IMR-90 (cell line): ENCODE data around the gene DYSF. TPM values are rescaled to one million over a fixed set of nuclear protein-coding genes. Genes with fewer than 3 reads are reported as not detected.

Source experiments
- ATAC-seq: fragments of 200-7000 bp; cut with Tn5 transposase; 2 replicates; pipeline ENCODE4 v1.9.1; 2020; ENCODE audit warnings: low read depth, mild to moderate bottlenecking, moderate library complexity
- BruUV-seq: library from RNA; stranded (reverse); fragments of 400-500 nt; replicated peaks from 2 replicates; lab custom pipeline; 2021; lab: Mats Ljungman, UMichigan
- CTCF ChIA-PET: fragments of 300-600 bp; formaldehyde crosslinking; extraction: SDS; loops from one replicate; lab custom pipeline; 2021; ENCODE audit warnings: antibody characterized with exemption; lab: Yijun Ruan, JAX
- POLR2A ChIA-PET: fragments of 300-600 bp; sonication (Branson Sonifier 250); formaldehyde crosslinking; loops from one replicate; lab custom pipeline; 2022; ENCODE audit warnings: antibody characterized with exemption; ENCODE audit not compliant: unreplicated experiment; lab: Charles Lee
- DNase-seq: peaks from one replicate; pipeline ENCODE4 v3.0.0; 2013
- H2AFZ ChIP-seq: replicated peaks from 2 replicates; pipeline ENCODE3; 2013; ENCODE audit warnings: low read length, mild to moderate bottlenecking; ENCODE audit not compliant: poor library complexity
- H2AK5ac ChIP-seq: 2 replicates; pipeline ENCODE4 v1.6.1; 2013; ENCODE audit warnings: low read depth, low read length, inconsistent platforms
- H2AK9ac ChIP-seq: replicated peaks from 2 replicates; pipeline ENCODE3; 2013; ENCODE audit warnings: mild to moderate bottlenecking, low read depth, low read length, moderate library complexity; ENCODE audit not compliant: poor library complexity
- H2BK120ac ChIP-seq: 2 replicates; pipeline ENCODE4 v1.6.1; 2013; ENCODE audit warnings: low read depth, low read length, inconsistent platforms
- H2BK15ac ChIP-seq: 3 replicates; pipeline ENCODE4 v1.6.1; 2013; ENCODE audit warnings: low read depth, low read length, inconsistent platforms
- H2BK20ac ChIP-seq: 2 replicates; pipeline ENCODE4 v1.6.1; 2013; ENCODE audit warnings: low read depth, mild to moderate bottlenecking, inconsistent platforms, low read length, moderate library complexity
- H2BK5ac ChIP-seq: 2 replicates; pipeline ENCODE4 v1.6.1; 2013; ENCODE audit warnings: mild to moderate bottlenecking, low read depth, low read length, inconsistent platforms; ENCODE audit not compliant: poor library complexity, severe bottlenecking
- H3K14ac ChIP-seq: replicated peaks from 2 replicates; pipeline ENCODE4 v1.6.1; 2013; ENCODE audit warnings: low read depth, low read length, inconsistent platforms
- H3K18ac ChIP-seq: 2 replicates; pipeline ENCODE4 v1.6.1; 2013; ENCODE audit warnings: low read depth, low read length, control low read depth
- H3K23ac ChIP-seq: 2 replicates; pipeline ENCODE4 v1.6.1; 2013; ENCODE audit warnings: low read depth, low read length, inconsistent platforms
- H3K27ac ChIP-seq: 2 replicates; pipeline ENCODE4 v1.5.1; 2013; ENCODE audit warnings: mild to moderate bottlenecking, control low read depth, low read length; ENCODE audit not compliant: insufficient read depth
- H3K27me3 ChIP-seq: 2 replicates; pipeline ENCODE4 v1.6.1; 2013; ENCODE audit warnings: low read length; ENCODE audit not compliant: control insufficient read depth, insufficient read depth
- H3K36me3 ChIP-seq: 2 replicates; pipeline ENCODE4 v1.6.1; 2013; ENCODE audit warnings: low read length, mixed read lengths; ENCODE audit not compliant: control insufficient read depth, insufficient read depth
- H3K4ac ChIP-seq: 2 replicates; pipeline ENCODE4 v1.6.1; 2013; ENCODE audit warnings: low read depth, low read length, inconsistent platforms
- H3K4me1 ChIP-seq: 2 replicates; pipeline ENCODE4 v1.6.1; 2013; ENCODE audit warnings: low read length, mixed read lengths; ENCODE audit not compliant: control insufficient read depth, insufficient read depth
- H3K4me2 ChIP-seq: 2 replicates; pipeline ENCODE4 v1.6.1; 2013; ENCODE audit warnings: low read depth, mild to moderate bottlenecking, control low read depth, low read length, moderate library complexity
- H3K4me3 ChIP-seq: 2 replicates; pipeline ENCODE4 v1.5.1; 2013; ENCODE audit warnings: low read depth, mild to moderate bottlenecking, control low read depth, low read length, moderate library complexity; ENCODE audit not compliant: insufficient read depth
- H3K56ac ChIP-seq: 2 replicates; pipeline ENCODE4 v1.6.1; 2013; ENCODE audit warnings: low read length, inconsistent platforms; ENCODE audit not compliant: insufficient read depth; ENCODE audit errors: extremely low read depth
- H3K79me1 ChIP-seq, 2 experiments: 2 replicates each; pipeline ENCODE4 v1.6.1; 2013; ENCODE audit warnings: low read length in 2 of 2, inconsistent platforms in 1 of 2, low read depth in 1 of 2
- H3K9ac ChIP-seq: 2 replicates; pipeline ENCODE4 v1.6.1; 2013; ENCODE audit warnings: low read depth, low read length, control low read depth
- H3K9me1 ChIP-seq: 2 replicates; pipeline ENCODE4 v1.6.1; 2013; ENCODE audit warnings: low read length, inconsistent platforms; ENCODE audit not compliant: insufficient read depth
- H3K9me3 ChIP-seq: 2 replicates; pipeline ENCODE4 v1.6.1; 2013; ENCODE audit warnings: low read length; ENCODE audit not compliant: control insufficient read depth, insufficient read depth
- H4K20me1 ChIP-seq: 2 replicates; pipeline ENCODE4 v1.6.1; 2013; ENCODE audit warnings: low read length, inconsistent platforms; ENCODE audit not compliant: insufficient read depth
- H4K5ac ChIP-seq: 2 replicates; pipeline ENCODE4 v1.6.1; 2013; ENCODE audit warnings: mild to moderate bottlenecking, low read depth, low read length, control low read depth
- H4K8ac ChIP-seq, 2 experiments: 2 replicates each; pipeline ENCODE4 v1.6.1; 2013; ENCODE audit warnings: low read depth in 2 of 2, low read length in 2 of 2, control low read depth in 1 of 2, inconsistent platforms in 1 of 2
- H4K91ac ChIP-seq: 2 replicates; pipeline ENCODE4 v1.6.1; 2013; ENCODE audit warnings: low read depth, low read length, inconsistent platforms; ENCODE audit not compliant: insufficient read depth
- BHLHE40 ChIP-seq: fragments of 150-350 bp; IDR thresholded peaks from 2 replicates; pipeline ENCODE4 v1.6.1; 2016; ENCODE audit warnings: mild to moderate bottlenecking, low read depth, low read length
- CEBPB ChIP-seq: IDR thresholded peaks from 2 replicates; pipeline ENCODE4 v1.6.1; 2012; ENCODE audit warnings: low read depth, low read length, improper control_type of control experiment
- CHD1 ChIP-seq: IDR thresholded peaks from 2 replicates; pipeline ENCODE4 v1.6.1; 2012; ENCODE audit warnings: low read depth, low read length, improper control_type of control experiment
- CTCF ChIP-seq: conservative IDR thresholded peaks from 2 replicates; pipeline ENCODE4 v1.5.1; 2012; ENCODE audit warnings: mild to moderate bottlenecking, low read depth, low read length, improper control_type of control experiment
- ELK1 ChIP-seq: fragments of 150-350 bp; IDR thresholded peaks from 2 replicates; pipeline ENCODE4 v1.6.1; 2016; ENCODE audit warnings: low read depth, mild to moderate bottlenecking, low read length, moderate library complexity, borderline replicate concordance
- FOS ChIP-seq: fragments of 150-350 bp; IDR thresholded peaks from 2 replicates; pipeline ENCODE4 v1.6.1; 2016; ENCODE audit warnings: low read depth, low read length
- MAFK ChIP-seq: IDR thresholded peaks from 2 replicates; pipeline ENCODE4 v1.6.1; 2012; ENCODE audit warnings: low read depth, low read length, improper control_type of control experiment
- MAZ ChIP-seq: IDR thresholded peaks from 2 replicates; pipeline ENCODE4 v1.6.1; 2012; ENCODE audit warnings: low read depth, mild to moderate bottlenecking, low read length, improper control_type of control experiment, moderate library complexity, borderline replicate concordance
- MXI1 ChIP-seq: IDR thresholded peaks from 2 replicates; pipeline ENCODE4 v1.6.1; 2012; ENCODE audit warnings: low read depth, mild to moderate bottlenecking, low read length, moderate library complexity, borderline replicate concordance
- NFE2L2 ChIP-seq: fragments of 150-350 bp; IDR thresholded peaks from 2 replicates; pipeline ENCODE4 v1.6.1; 2016; ENCODE audit warnings: low read depth, mild to moderate bottlenecking, low read length
- POLR2A ChIP-seq: IDR thresholded peaks from 2 replicates; pipeline ENCODE4 v1.6.1; 2012; ENCODE audit warnings: mild to moderate bottlenecking, low read depth, low read length
- RAD21 ChIP-seq: IDR thresholded peaks from 2 replicates; pipeline ENCODE4 v1.6.1; 2012; ENCODE audit warnings: low read length, improper control_type of control experiment
- RCOR1 ChIP-seq: IDR thresholded peaks from 2 replicates; pipeline ENCODE4 v1.6.1; 2012; ENCODE audit warnings: mild to moderate bottlenecking, low read length, improper control_type of control experiment; ENCODE audit not compliant: insufficient replicate concordance
- RFX5 ChIP-seq: IDR thresholded peaks from 2 replicates; pipeline ENCODE4 v1.8.0; 2012; ENCODE audit warnings: low read depth, mild to moderate bottlenecking, low read length, moderate library complexity
- SMC3 ChIP-seq: fragments of 150-350 bp; IDR thresholded peaks from 2 replicates; pipeline ENCODE4 v1.6.1; 2016; ENCODE audit warnings: low read depth, mild to moderate bottlenecking, antibody characterized with exemption, low read length, moderate library complexity
- USF2 ChIP-seq: fragments of 150-350 bp; IDR thresholded peaks from 2 replicates; pipeline ENCODE4 v1.6.1; 2017; ENCODE audit warnings: mild to moderate bottlenecking, antibody characterized with exemption, low read length, low read depth
- WGBS, 2 experiments: methylation state at CpG; one replicate each; pipeline versions ENCODE4 v1.1.5 to v1.1.7; 2013; ENCODE audit warnings: missing lambda C conversion rate in 2 of 2; ENCODE audit not compliant: insufficient read length in 1 of 2; ENCODE audit errors: extremely low coverage in 2 of 2; 5-methylcytosine and 5-hydroxymethylcytosine counted together
- dilution Hi-C: fragments of 300-500 bp; cut with HindIII; formaldehyde crosslinking; loops from one replicate; pipeline ENCODE4 v1.14.3; 2018; ENCODE audit warnings: low sequenced_read_pairs; ENCODE audit not compliant: unreplicated experiment
- in situ Hi-C: fragments of 300-500 bp; cut with MboI; formaldehyde crosslinking; loops from 3 replicates; pipeline ENCODE4 v1.14.3; 2019; ENCODE audit warnings: low sequenced_read_pairs, inconsistent platforms, mixed read lengths
- intact Hi-C: fragments of 100-400 bp; cut with micrococcal nuclease; formaldehyde crosslinking; loops from 2 replicates; pipeline ENCODE4 v1.10.0; 2022
- polyA plus RNA-seq, 3 experiments: library from polyadenylated mRNA; depleted of rRNA; stranded (reverse); fragments of >200 nt; gene quantifications; 2 replicates each; pipeline ENCODE4 v1.2.3, GENCODE V29; 2012; ENCODE audit warnings: low replicate concordance in 1 of 3
- total RNA-seq: library from RNA; depleted of rRNA; stranded (reverse); fragments of >200 nt; gene quantifications from 2 replicates; pipeline ENCODE4 v1.2.3, GENCODE V29; 2012

Gene DYSF
- total and polyA plus RNA-seq, 2 of the 4 experiments (the other 2 are of a cell fraction) = 0.09 to 0.18 TPM

- no peak for DNase-seq
- CTCF ChIA-PET = interaction anchor here (1.2 kb wide), 1 partner anchor 110 kb away, joined by 3 read pairs; no protein-coding TSS in a partner anchor
- intact Hi-C loops = no loop called here
Measured at GRCh38 chr2:71688530-71688929, 235.2 kb downstream of the DYSF start.

More at GRCh38 chr2:71688530-71688929, 235.2 kb downstream of the DYSF start:
- Histone ChIP-seq H3K9ac (no peak overlapping the region), H2BK15ac (no peak overlapping the region), H3K36me3 (no peaks in the 10 kb centered on the region), H3K4me1 (no peaks in the 10 kb centered on the region), H3K4me2 (no peak overlapping the region), H4K5ac (no peak overlapping the region), H2AK5ac (no peak overlapping the region), H3K56ac (no peak overlapping the region), H3K27me3 (peaks cover 35% of the 10 kb centered on the region), H4K8ac (no peak overlapping the region), H2AK9ac (no peak overlapping the region), H4K91ac (no peak overlapping the region), H2BK5ac (no peak overlapping the region), H2BK120ac (no peak overlapping the region), H3K14ac (no peak overlapping the region), H3K18ac (no peak overlapping the region), H3K27ac (no peak overlapping the region), H3K79me1 (no peaks in the 10 kb centered on the region), H4K20me1 (no peaks in the 10 kb centered on the region), H3K23ac (no peak overlapping the region), H3K9me3 (no peaks in the 10 kb centered on the region), H2BK20ac (no peak overlapping the region), H3K4ac (no peak overlapping the region), H3K4me3 (no peak overlapping the region), H3K9me1 (no peaks in the 10 kb centered on the region), H2AFZ (no peak overlapping the region)
- ATAC-seq = no peak
- dilution Hi-C loops = no loop called here
- POLR2A ChIA-PET = no interaction called here
- no peak for TF ChIP-seq RAD21
- no peak for TF ChIP-seq CEBPB
- no peak for TF ChIP-seq USF2
- no peak for TF ChIP-seq MXI1
- TF ChIP-seq NFE2L2 = no peak
- no peak for TF ChIP-seq POLR2A
- no peak for TF ChIP-seq CHD1
- no peak for TF ChIP-seq ELK1
- no peak for TF ChIP-seq CTCF
- TF ChIP-seq BHLHE40 = no peak
- no peak for TF ChIP-seq MAFK
- TF ChIP-seq FOS = no peak
- TF ChIP-seq RFX5 = no peak
- TF ChIP-seq MAZ = no peak
- no peak for TF ChIP-seq RCOR1
- no peak for TF ChIP-seq SMC3
- in situ Hi-C loops = no loop called here
- BruUV-seq = no TSS peak
- WGBS, 2 experiments = 84% methylated on average over 4 of the region's 7 CpGs; no CpG with 5 or more reads in 1 of the 2 experiments
